LHCN-M2 (cell line): ENCODE results near the gene SOST. TPM values are rescaled to one million over a fixed set of nuclear protein-coding genes. Genes with fewer than 3 reads are reported as not detected.

Experiments
- DNase-seq: peaks from one replicate; pipeline ENCODE4 v3.0.0-alpha.2; 2012; ENCODE audit warnings: low read depth
- total RNA-seq: library from RNA; depleted of rRNA; stranded (reverse); fragments of >200 nt; gene quantifications from 2 replicates; pipeline ENCODE4 v1.2.3, GENCODE V29; 2014

Gene SOST
- total RNA-seq, 1 experiment from 2014 or later: not detected

DNA sequence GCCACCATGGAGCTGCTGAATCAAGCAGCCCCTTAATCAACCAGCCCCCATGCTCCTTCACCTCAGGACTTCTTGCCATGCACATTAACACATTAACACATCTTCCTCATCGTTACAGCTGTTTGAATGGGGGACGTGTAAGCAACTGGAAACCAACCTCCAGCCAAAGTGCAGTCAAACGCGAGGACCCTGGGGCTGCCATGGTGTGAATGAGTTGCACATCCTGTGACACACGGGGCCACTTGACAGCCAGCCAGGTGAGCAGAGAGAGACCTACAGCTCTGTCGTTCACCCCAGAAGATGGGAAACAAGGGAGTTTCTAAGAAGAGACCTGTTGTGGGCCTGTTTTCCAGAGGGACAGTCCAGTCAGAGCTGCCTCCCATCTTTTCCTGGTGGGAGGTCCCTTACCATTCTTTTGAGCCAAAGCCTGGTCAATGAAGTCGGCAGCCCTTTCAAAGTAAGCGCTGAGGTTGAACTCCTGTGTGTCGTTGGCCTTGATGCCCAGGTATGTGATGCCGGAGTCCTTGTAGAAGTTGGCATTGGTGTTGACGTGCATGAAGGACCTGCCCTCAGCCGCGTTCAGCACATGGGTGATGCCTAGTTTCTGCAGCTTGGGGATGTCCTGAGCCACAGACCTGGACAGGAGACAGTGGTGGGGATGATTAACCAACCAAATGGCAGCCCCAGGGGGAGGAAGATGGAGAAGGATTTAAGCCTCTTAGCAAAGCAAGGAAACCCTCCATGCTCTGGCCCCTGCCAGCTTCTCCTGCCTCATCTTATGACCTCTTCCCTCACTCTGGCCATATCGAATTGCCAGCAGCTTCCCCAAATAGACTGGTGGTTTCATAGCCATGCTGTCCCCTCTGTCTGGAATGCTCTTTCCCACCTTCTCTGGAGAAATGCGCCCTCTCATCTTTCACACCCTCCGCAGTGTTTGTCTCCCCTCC, 16.0 kb upstream of the SOST start:
- no peak for DNase-seq

DNA sequence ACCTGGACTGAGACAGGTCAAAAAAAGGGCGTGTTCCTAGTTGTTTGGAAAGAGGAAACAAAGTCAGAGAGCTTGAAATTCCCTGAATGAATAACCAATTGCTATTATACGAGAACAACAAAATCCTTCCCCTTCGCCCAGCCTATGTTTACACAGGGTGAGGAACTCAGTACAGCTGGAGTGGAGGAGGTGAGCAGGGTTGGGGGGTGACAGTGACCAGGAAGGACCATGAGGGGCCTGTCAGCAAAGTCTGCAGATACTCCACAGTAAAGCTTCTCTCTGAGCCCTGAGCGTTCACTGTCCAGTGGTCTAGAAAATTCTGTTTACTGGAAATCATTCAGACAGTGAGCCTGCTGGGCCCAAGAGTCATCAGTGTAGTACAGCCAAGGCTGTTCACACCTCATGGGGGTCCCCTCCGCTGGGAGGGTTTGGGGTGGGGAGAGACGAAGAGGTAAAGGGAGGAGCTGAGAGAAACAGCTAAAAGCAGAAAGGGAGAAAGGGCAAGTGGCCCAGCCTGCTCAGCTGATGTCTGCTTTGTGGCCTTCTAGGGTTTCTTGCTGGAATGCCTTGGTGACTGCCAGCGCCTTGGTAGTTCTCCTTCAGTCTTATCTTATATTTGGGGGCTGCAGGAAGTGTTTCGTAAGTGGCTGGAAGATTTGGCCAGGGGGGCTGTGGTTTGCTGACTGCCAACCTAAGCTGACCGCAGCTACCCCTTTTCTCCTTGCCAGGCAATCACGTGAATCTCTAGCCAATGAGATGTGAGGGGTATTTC, 14.5 kb upstream of the SOST start:
- DNase-seq: no peak

DNA sequence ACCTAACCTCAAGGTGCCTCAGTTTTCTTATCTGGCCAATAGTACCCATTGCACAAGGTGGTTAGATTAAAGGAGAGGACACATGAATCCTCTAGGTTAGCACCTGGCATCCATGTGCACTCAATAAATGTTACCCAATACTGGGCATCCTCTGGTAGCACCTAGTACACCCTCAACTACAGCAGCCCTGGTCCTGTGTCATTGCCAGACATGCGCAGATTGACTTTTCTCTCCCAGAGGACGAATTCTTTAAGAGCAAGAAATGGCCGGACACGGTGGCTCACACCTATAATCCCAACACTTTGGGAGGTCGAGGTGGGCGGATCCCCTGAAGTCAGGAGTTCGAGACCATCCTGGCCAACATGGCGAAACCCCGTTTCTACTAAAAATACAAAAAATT, 12.9 kb upstream of the SOST start:
- no peak for DNase-seq

DNA sequence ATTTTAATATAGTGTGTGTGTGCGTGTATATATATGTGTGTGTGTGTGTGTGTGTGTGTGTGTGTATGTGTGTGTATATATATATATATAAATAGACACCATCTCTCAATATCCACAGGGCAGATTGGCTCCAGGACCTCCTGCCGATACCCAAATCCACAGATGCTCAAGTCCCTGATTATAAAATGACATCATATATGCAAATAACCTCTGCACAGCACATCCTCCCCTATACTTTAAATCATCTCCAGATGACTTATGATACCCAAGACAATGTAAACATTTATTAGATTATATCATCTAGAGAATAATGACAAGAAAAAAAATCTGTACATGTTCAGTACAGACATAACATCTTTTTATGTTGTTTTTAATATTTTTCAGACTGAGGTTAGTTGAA, 12.4 kb upstream of the SOST start:
- no peak for DNase-seq

DNA sequence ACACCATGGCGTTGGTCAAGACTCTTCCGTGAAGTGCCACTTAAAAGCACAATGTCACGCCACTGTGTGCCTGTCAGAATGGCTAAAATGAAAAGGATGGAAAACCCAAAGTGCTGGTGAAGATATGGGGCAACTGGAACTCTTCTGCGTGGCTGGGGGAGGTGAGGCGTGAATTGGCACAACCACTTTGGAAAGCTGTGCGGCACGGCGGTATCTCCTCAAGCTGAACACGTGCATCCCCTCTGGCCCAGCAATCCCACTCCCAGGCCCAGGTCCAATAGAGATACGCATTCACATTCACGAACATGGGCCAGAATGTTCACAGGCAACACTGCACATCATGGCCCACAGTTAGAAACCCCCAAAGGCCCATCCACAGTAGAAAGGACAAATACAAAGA, 11.3 kb upstream of the SOST start:
- DNase-seq: no peak

DNA sequence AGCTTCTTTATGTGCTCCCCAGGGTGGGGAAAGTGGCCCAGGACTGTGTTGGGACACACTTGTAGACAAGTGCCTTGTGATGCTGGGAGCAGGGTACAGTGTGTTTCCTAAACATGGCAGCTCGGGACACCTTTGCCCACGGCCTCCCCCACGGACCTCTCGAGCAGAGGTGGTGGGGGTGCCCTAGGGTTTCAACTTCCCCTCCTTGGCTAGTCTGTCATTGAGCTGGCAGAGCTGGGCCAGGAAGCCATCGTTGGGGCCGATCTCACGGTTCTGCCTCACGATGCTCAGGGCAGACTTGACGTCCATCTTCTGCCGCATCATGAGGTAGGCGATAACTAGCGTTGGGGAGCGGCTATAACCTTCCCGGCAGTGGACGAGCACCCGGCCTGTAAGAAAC, 10.8 kb upstream of the SOST start:
- no peak for DNase-seq

DNA sequence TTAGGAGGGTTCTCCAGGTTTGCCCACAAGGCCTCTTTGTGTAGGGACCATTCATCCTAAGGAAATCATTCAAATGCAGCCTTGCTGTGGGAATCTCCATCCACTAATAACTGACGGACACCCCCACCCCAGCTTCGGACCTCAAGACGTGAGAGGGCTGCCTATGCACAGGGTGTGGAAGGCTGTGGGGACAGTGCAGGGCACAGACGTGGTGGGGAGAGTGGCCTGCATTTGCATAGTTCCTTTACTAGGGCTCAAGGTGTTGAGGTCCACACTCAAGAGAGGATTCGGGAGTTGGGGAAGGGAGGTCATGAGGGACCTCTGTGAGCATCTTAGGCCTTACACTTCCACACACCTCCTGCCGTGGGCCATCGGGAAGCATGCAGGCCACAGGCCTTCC, 10.4 kb upstream of the SOST start:
- no peak for DNase-seq

DNA sequence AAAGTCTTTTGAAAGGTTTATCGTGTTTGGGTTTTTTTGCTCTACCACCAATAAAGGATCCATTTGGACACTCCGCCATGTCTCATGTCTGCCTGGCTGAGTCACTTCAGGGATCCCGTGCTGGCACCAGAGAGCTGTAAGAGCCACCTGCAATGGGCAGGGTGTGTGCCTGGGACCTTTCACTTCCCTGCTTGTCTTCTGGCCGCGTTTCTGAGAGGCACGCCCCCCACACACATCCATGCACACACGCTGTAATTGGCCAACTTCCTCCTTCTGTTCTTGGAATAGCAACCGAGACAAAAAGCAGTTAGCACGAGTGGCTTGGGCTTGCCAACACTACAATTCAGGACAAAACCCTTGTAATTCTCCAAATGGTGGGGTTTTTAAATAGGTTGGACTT, 9.8 kb upstream of the SOST start:
- no peak for DNase-seq

DNA sequence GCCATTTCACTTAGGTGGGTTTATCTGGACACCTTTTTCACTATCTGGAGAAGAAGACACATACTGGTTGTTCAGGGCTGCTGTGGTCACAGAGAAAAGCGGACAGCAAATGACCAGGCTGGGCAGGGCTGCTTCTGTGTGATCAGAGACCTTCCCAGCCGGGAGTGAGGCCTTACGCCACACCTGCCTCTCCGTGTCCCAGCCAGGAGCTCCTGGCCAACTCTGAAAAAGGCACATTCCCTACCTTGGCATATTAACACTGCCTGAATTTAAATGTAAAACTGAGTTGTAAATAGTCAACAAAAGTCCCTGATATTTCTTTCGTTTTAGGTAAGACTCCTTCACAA, 9.1 kb upstream of the SOST start:
- DNase-seq: no peak

DNA sequence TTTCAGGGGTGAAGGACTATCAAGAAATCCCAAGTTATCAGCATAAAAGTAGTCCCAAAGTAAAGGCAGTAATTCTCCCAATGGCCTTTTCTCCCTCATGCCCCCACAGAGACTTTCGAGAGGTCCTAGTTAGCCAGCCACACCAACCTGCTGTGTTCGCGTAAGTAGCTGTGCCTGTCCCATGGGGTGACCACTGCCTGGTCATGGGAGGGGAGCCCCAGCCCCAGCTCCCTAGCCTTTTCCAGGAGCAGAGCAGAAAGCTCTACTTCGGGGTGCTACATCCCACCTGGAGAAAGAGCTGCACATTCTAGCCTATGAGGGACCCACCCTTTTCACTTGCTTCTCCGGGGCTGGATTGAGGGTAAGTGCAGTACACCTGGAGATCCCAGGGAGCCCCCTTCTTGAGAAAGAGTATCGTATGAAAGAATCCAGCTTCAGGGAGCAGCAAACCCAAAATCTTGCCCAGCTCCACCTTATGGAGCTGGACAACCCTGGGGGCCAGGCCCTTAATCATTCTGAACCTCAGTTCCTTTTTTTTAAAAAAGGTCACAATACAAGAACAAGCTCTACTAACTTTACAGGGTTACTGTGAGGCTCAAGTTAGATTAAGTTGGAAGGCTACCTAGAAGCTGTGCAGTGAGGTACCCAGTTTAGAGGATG, 8.6 kb upstream of the SOST start:
- no peak for DNase-seq

DNA sequence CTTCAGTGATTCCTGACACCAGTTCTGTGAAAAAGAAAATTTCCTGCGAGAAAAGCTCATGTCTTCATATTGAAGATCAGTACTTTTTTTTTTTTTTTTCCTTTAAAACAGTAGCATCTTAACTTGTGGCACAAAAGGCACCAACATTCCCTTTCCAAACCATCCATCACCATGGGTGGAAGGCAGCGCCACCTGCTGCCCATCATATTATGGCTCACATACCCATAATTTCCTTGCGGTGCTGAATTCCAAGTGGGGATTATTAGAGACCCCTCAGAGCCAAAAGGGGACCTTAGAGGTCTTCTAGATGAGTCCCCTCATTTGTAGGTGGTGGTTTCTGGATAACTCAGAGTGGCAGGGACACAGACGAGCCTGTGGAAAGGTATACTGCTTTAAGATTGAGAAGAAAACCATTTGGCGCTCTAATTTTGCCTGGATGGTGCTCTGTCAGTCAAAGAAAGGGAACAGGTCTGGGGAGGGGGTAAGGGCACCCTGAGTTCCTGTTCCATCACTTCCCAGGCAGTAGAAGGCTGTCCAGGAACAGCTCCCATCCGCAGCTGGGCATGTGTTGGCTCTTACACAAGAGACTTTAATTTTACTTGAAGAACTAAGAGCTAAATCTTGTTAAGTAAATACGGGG, 7.9 kb upstream of the SOST start:
- peak; percentile 42 for DNase-seq

DNA sequence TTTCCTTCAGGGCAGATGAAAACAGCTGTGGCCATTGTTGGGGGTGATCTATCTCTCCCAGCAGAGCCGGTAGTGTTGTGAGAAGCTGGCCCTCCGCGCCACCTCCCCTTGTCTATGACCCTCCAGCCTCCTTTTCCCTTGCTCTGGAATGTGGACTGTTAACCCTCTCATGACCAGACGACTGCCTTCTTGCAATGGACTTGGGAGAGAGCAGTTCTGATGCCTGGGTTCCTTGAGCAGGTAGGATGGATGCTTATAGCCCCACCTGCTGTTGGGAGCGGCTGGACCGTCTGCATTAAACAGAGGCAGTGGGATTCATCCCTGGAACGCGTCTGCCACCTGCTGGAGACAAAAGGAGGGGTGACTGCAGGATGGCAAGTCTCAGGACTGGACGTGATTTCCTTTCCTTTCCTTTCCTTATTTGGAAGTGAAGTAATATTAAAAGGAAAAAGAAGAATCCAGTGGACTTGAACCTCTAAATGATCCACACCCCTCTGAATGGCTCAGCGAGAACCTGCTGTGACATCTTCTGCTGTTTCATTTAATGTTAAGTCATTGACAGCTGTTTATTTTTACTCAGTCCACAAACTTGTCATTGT, 1.8 kb upstream of the SOST start:
- peak; percentile 87 for DNase-seq

DNA sequence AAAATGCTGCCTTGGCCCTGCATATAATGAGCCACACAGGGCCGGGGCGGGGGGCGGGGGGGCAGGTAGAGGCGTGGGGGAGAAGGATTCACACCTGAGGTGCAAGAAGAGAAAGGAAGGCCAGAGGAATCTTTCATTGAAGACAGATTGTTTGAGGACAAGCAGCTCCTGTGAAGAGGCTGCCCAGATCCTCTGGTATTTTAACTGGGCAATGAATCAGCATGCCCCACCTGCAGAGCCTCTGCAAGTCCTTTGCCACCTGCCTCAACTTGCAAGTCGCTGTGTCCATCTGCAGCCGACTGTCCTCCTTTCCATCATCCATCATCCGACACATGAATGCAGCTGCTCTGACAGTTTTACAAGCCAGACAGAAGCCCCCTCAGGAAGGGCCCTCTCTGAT, 1.2 kb upstream of the SOST start:
- no peak for DNase-seq

DNA sequence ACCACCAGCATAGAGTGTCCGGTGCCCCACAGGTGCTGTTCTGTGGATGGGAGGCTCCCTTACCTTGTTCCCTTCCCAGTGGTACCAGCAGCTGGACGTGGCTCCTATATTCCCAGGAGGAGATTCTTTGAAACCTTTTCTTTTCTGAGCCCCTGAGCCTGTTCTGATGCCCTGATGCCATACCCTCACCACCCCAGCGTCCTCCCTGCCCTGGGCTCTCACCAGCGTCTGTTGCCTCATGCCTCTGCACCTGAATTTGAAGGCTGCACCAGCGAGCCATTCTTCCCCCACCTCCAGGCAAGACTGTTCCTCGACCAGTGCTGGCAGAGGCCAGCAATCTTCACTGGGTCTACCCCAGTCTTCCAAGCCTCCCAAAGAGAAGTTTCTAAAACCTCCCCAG, 505 bp downstream of the SOST start:
- no peak for DNase-seq

DNA sequence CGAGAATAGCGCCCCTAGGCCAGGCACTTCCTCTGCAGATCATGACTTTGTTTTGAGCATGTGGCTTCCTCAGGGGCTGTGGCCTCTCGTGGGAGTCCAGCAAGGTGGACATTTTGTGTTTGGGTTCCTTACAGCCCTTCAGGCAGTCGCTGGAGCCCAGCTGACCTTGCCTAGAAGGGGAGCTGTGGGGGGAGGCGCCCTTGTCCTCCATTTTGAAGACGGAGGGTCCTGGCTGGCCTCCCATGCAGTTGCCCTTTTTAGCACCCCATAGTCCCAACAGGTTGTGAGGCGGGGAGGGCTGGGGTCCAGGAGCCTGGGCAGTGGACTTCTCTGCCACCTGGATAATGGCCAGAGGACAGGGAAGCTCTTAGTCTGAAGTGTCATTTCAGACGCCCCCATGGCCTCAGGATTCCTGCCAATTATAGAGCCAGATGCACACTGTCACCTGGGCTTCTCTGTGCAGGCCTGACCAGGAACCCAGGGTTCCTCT, 1.4 kb downstream of the SOST start:
- no peak for DNase-seq

DNA sequence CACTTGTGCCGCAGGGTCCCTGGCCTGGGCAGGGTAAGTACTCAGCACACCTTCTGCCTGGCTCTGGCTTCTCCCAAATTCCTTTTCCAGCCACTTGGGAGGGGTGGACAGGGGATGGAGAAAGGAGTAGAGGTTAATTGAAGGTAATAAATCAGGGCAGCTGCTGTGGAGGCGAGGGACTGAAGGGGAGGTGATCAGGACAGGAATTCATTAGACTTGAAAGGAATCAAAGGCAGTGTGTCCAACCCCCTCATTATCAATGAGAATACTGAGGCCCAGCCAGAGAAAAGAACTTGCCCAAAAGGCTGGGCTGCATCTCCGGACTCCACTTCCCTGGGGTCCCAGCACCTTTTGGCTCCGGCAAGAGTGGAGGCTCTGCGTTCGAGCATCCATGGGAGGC, 2.4 kb downstream of the SOST start:
- no peak for DNase-seq

DNA sequence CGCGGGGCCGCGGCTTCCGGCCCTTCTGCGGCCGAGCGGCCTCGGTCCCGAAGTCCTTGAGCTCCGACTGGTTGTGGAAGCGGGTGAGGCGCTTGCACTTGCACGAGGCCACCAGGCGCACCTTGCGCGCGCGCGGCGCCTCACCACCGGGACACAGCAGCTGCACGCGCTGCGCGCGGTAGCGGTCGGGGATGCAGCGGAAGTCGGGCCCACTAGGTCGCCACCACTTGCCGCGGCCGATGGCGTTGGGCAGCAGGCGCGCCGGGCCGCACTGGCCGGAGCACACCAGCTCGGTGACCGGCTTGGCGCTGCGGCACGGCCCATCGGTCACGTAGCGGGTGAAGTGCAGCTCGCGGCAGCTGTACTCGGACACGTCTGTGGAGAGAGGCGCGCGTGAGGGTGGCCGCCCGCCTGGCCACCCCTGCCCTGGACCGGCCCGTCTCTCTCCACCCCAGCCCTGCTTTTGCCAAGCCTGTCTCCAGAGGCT, 3.2 kb downstream of the SOST start:
- no peak for DNase-seq

DNA sequence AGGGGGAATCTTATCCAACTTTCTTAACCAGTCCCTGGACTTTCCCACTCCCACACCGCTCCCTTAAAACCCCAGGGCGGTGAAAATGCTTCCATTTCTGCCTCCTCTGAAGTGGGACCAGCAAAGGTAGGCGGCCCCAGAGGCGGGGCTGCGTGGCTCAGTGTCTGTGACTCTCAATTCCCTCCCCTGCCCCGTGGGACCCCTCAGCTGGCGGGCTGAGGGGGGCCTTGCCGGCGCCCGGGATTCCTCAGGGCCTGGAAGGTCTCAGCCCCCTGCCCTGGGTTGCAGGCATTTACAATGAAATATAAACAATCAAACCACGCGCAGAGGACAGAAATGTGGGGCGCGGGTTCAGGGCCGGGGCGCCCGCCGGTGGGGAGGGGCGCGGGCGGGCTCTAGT, 3.6 kb downstream of the SOST start:
- no peak for DNase-seq

DNA sequence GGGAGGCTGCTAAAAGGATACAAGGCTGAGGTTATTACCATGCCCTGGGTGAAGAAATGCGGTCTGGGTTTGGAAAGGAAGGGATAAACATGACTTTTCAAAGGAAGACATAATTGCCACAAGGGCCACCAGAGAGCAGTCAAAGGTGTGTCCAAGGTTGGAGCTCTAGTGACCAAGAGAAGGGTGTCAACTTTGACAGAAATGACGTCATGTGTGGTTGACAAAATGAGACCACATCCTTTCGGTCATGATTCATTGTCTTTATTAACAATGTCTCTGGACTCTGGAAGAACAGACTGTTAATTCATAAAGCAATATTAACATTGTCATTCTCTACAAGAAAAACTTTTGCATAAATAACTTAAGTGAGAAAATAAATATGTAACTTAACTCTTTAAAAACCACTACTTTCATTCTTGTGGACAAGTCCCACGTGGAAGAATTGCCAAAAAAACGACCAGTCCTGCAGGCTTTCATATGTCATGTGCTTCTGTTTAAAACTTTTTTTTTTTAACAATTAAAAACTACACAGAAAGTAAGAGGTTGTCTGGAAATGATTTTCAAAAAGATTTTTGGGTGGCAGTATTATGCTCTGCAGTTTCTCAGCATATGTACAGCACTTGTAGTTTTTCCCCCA, 5.0 kb downstream of the SOST start:
- peak; percentile 62 for DNase-seq

DNA sequence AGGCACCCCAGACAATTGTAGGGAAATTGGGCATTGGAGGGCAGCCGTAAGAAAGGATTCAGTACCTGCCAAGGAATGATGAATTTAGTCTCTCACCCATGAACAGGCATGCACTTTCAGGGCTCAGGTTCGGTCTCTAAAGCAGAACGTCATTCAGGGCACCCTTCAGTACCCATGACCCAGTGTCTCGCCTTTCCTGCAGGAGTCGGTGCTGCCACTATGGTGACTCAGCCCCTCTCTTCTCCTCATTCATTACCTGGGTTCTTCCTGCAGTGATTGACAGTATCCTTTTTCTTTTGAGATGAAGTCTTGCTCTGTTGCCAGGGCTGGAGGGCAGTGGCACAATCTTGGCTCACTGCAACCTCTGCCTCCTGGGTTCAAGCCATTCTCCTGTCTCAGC, 8.4 kb downstream of the SOST start:
- DNase-seq: no peak

DNA sequence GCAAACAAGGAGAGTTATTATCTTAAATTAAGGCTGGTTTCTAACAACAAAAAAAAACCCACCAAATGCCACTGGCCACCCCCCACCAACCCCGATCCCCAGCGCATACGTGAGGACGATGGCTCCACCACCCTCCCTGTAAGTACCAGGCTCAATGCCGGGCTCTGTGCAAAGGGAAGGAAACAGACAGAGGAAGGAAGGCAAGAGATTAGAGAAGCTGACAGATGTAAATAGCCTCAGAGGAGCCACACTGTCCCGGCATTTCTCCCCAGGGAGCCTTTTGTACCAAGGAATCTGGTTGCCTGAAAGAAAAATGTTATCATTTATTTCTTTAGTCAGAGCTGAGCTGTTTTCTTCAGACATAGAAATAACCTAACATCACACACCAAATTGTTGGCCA, 13.1 kb downstream of the SOST start:
- DNase-seq: peak; percentile 53
